GM19395 (cell line): ENCODE results near the gene UBE2H.
"Not testable (repeated sequence)": the region's sequence is repeated elsewhere in the genome, so short reads cannot be mapped to it uniquely, and the experiment has no call there.

ENCODE experiments used
- ATAC-seq: cut with Tn5 transposase; IDR thresholded peaks from one replicate; pipeline ENCODE4 v1.9.1; 2021; ENCODE audit warnings: mild to moderate bottlenecking, moderate library complexity; ENCODE audit not compliant: unreplicated experiment

The UBE2H gene

DNA sequence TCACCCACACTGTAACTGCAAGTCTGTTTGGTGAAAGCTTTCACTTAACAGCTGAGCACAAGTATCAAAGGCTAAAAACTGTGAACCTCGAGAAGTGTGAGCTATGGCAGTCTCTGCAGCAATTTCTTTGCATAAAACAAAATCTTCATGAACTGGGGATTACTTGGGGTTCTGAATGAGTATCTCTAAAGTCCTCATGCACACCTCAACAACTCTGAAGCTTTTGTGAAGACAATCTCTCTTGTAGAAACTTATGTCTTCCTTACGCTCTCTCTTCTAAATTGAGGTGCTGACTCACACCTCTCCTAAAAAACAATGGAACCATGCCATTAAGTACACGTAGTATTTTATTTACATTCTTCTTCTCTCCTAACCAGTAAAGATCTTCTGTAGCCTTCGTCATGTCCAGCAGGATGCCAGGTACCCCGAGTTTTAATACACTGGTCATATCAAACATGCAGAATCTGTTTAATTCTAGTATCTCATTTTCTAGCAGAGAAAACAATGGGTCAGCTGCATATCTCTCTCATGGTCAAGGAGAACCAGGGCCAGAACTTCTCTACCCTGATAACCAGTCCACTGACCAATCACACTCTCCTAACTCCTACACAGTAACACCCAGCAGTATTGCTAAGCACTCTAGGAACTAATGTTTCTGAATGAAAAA is 76.9 kb downstream of the UBE2H start:
- ATAC-seq, result no peak

DNA sequence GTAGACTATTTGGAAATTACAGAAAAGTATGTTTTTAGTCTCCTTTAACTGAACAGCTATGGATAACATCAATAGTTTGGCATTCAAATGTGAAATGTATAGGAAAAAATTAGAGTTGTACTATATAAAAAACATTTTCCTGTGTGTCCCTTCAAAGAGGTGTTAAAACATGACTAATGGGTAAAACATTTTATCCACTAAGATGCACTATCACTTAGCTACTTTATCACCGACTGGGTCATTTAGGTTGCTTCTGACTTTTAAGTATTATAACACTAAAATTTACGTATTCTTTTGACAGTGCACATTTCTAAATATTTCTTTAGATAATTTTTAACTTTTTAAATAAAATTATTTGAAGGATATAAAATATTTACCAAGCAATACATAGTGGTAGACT is 77.6 kb downstream of the UBE2H start:
- ATAC-seq, result no peak

DNA sequence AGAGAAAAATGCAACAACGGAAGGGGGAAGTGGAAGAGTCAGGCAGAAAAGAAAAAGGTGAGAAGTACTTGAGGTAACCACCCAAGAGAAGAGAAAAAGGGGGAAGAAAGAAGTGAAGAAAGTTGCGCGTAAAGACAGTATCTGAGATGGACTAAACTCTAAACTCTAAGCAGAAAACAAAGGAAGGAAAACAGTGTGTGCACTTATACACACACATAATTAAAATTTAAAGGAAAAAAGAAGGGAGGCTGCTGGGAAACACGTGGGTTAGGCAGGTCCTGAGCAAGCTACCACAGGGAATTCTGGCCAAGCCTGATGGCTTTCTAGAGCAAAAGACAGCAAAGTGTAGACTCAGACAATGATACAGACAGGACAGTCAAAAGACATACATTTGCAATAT is 78.0 kb downstream of the UBE2H start:
- ATAC-seq, result no peak

DNA sequence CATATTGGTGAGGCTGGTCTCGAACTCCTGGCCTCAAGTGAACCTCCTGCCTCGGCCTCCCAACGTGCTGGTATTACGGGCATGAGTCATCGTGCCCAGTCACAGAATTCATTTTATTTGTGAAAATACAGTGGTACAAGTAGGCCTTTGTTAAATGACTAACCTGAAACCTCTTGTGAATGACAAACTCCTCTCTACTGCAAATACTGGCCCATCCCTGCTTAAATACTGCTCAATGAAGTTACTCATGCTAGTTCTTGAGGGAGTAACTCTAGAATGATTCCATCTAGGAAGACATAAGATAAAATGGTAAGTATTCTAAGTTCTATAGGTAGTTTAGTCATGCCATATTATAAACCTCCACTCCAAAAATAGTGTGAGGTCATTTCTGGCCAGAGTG is 80.7 kb downstream of the UBE2H start:
- no peak for ATAC-seq

DNA sequence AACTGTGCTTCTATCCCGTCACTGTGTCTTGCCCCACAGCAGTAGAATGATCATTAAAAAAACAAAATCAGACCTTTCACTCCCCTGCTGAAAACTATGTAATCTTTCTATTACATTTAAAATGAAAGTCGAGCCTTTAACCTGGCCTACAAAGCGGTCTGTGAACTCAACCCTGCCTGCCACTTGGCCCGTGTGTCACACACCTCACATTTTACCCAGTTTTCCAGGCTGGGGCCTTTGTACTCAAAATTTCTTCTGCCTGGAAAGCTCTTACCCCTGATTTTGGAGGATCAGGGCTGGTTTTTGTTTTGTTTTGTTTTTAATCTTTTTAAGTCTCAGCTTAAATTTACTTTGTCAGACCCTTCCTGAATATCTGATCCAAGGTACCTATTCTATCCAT is 82.1 kb downstream of the UBE2H start:
- no peak for ATAC-seq

DNA sequence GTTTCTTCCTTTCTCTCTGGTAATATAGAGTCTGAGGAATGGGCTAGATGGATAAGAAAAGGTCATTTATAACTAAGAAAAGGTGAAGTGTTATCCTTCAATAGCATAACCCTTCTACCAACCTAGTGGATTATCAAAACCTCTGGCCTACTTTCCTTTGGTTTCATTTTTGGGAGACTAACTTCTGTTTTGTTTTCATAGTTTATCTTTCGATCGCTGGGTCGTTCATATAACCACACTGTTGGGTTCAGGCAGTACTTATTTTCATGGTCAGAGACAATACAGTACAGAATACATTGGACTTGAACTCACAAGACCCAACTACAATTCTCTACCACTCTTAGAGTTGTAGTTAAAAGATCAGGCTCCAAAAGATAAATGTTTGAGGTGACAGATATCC is 86.5 kb downstream of the UBE2H start:
- ATAC-seq, result no peak

DNA sequence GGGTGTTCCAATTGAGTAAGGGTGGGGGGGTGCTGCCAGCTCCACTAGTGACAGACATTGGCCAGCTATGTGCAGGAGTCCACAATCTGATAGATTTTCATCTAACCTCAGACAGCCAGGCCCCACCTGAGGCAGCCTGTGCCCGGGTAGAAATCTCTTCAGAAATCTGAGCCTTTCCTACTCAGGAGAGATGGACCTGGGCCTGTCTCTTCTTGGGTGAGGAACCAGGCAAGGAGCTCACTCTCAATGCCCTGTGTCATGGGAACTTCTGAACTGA is 86.9 kb downstream of the UBE2H start:
- no peak for ATAC-seq

DNA sequence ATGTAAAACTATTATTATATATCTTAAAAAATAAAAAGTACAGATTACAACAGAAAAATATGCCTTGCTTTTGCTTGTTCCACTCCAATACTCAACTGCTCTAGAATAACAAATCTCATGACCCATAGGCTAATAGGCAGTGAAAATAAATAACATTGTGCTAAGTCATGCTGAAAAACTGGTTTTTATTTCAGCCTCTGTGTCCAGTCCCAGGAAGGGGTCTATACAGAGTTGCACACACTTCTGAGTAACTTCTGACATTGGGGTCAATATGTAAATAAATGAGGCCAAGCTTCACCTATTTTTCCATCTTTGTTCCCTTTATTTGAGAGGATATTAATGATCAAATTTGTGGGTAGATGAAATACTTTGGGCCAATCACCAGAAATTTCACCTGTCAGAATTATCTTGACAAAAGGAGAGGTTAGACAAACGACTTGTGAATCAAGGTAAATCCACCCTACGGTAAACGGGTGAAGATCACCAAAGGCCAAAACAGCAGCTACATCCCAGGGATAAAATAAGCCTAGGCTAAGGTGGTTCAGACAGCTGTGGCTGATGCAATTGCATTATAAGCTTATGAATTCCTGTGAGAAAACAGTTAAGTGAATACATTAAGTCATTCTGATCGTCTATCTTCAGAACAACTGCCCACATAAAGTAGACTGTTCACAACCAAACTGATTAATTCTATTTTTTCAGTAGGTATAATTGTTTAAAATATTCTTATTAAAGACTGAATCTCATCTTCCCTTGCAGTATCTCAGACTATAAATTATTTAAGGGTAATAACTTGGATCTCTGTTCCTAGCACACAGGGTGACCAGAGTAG is 87.5 kb downstream of the UBE2H start:
- ATAC-seq, result no peak

DNA sequence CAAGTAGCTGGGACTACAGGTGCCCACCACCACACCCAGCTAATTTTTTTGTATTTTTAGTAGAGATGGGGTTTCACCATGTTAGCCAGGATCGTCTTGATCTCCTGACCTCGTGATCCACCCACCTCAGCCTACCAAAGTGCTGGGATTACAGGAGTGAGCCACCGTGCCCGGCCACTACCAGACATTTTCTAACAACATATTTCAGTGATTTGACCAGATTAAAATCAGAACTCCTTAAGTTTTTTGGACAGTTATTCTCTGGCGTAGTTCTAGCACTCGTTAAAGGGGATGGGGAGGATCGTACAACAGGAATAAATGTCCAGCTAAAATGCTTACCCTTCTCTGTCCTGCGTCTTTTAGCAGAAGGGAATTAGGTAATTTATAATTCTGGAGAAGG is 88.1 kb downstream of the UBE2H start:
- not testable (repeated sequence) for ATAC-seq

DNA sequence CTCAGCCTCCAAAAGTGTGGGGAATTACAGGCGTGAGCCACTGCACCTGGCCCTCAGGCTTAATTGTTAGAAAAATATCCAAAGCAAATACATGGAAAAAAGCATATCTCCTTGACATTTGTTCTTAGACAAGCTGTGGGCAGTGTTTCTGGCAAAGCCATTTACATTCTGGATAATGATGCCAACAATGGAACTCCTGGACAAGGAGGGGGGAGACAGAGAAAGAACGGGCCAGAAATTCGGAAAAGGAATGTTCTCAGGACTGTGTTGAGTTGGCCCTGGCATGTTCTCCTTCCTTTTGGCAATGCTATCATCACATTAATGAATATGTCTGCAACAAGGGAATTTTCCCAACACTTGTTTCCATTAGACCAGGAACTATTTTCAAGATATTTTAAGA is 88.7 kb downstream of the UBE2H start:
- no peak for ATAC-seq

DNA sequence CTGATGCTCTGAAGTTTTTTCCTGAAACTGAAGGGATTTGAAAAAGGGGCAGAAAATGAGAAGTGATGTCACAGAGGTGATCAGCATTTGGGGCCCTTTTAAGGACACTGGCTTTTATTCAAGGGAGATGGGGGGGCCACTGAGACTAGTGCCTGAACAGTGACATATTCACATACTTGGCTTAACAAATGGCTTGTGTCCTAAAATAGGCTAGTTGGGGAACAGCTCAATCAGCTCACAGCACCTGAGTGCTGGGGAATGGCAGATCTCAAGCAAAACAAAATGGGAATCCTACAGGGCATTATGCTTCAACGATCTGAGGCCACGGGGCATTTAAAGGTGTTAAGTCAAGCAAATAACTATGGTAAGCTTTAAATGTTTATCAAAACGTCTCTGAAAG is 90.1 kb downstream of the UBE2H start:
- ATAC-seq, result no peak

DNA sequence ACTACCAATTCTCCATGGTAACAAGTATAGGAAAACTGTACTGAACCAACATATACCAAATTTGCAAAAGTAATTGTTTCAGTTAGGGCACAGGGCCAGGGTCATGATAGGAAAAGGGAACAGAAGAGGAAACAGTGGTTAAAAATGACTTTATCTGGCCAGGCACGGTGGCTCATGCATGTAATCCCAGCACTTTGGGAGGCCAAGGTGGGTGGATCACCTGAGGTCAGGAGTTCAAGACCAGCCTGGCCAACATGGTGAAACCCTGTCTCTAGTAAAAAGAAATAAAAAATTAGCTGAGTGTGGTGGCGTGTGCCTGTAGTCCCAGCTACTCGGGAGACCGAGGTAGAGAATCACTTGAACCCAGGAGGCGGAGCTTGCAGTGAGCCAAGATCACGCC is 92.0 kb downstream of the UBE2H start:
- not testable (repeated sequence) for ATAC-seq

DNA sequence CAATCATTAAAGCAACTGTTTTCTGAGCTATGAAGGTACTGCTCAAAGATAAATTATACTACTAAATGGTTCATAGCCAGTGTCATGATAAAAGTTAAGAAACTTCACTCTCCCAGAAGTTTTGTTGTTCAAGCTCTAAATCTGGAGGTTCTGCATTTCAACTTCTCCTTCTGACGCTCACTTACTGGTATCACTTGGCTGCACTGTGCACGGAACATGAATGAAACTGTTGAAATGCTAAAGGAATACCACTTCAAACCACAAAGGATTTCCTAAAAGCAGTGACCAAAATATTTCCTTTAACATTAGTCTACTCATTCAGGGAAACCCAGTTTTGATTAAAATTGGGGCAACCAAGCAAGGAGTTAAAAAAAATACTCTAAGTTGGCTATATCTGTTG is 93.6 kb downstream of the UBE2H start:
- ATAC-seq, result no peak

DNA sequence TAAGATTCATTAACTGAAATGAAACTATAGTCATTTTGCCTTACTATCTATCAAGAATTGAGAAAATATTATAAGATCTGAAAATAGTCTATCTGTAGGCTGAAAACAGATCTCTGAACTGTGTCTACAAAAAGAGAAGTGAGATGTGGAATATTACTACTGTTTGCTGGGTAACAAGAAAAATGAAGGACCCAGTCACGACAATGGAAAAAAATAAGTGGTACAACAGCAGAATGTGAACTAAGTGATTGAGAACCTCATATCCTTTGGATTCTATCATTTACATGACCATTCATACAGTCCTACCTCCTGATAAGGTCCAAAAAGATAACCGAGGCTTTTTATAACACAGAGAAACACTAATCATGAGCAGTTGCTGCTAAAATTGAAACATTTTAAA is 94.3 kb downstream of the UBE2H start:
- ATAC-seq, result no peak

DNA sequence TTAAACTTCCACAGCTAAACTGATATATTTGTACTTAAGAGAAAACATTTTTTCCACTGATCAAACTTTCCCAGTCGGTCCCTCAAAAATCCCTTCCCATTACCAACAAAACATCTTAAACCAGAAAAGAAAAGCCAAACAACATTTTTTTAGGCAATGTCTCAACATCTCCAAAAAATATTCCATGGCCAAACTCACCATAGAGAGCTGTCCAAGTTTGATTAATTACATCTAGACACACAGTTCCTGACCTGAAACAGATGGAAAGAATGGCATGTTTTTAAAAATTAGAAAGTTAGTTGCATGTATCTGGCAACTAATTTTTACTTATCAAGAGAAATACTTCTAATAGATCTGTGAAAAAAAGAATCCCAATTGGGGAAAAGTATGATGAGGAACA is 95.4 kb downstream of the UBE2H start:
- no peak for ATAC-seq

DNA sequence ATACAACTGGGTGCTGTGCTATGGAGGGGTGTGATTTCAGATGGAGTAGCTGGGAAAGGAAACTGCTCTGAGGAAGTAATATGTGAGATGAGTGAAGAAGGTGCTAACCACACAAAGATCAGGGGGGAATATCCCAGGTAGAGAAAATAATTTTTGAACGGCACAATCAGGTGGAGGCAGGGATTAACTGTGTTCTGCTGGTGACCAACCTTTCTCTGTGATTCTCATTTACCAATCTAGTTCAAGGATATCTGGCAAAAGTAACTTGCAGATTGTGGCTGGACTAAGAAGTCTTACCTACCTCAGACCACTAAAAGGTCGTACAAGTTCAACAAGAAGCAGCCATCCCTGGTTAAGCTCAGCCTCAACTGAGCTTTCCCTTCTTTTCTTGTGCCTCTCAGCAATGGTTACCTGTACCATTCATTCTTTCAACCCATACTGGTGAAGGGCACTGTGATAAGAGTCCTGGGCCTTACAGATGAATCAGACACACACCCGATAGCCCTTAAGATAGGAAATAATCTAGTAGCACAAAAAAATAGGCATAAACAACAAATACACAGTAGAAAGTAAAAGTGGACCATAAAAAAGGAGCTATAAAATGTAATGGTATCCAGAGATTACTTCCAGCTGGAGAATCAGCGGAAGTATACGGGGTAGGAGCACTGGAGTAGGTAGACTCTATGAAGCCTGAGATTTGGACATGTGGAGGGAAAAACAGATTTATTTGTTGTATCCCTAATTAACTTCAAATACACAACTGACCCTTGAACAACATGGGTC is 96.6 kb downstream of the UBE2H start:
- ATAC-seq, result no peak

DNA sequence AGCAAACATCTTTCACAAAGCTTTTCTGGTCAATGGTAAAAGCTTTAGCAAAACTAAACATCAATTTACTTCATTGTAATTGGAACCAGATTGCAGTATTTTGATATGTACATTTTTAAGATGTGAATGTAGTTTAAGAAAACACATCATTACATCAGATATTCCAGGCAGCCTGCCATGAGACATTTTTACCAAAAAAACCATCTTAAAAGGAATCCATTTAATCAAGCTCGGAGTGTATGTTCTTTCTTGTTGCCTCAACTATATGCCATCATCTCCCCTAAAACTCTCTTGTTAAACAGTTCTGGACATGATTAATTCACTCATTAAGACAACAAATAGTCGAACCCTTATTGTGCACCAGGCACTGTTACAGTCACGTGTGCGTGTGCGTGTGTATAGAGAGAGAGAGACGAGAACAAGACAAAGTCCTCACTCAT is 97.5 kb downstream of the UBE2H start:
- ATAC-seq, result no peak

DNA sequence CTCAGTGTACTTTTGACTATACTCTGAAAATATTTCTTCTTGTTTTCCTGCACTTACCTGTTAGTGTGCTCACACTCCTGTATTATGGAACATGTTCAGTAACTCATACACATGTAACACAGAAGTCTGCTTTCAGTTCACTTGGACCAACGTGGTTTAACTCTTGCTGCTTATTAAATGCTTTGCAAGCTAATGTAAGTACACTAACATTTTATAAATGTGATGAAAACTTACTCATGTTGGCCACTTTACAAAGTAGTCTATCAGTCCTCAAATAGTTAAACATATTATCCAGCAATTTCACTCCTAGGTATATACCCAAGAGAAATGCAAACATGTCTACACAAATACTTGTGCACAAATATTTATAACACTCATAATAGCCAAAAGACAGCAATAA is 98.4 kb downstream of the UBE2H start:
- no peak for ATAC-seq

DNA sequence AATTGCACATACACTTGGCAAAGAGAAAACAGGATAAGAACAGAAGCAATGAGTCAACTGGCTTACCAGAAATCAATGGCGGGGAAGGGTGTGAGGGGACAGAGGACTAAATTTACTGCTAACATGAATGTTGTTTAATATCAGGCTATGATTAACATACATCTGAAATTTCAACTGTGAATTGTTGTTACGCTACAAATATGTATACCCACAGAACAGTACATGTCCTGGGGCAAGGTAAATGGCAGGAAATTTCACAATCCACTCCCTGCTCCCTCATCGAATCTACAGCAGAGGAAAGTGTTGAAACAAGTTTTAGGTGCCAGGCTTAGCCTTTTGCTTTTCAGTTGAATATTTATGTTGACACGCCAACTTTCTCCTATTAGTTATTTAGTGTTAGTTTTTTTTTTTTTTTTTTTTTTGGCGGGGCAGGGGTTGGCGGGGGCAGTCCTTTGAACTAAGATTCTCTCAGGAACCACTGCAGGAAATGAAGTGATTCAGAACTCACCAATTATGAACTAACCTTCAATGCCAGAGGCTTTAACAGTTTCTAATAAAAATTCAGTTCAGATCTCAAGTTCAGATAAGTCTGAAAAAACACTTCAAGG is 99.0 kb downstream of the UBE2H start:
- ATAC-seq, result no peak

DNA sequence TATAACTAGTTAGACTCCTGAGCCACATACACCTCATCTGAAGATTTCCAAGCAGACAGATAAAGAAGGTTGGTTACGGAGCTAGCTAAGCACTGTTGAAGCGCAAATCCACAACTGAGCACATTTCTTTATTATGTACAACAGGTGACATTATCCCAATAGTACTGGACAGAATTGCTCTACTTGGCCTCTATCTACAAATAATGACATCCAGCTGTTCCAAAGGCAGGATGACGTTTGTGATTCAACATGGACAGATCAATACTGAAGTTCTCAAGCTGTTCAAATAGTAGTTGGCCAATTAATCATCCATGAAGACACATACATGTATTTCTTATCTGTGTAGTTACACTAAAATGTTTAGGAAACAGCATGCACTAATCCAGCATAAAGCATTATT is 101.0 kb downstream of the UBE2H start:
- ATAC-seq, result no peak

DNA sequence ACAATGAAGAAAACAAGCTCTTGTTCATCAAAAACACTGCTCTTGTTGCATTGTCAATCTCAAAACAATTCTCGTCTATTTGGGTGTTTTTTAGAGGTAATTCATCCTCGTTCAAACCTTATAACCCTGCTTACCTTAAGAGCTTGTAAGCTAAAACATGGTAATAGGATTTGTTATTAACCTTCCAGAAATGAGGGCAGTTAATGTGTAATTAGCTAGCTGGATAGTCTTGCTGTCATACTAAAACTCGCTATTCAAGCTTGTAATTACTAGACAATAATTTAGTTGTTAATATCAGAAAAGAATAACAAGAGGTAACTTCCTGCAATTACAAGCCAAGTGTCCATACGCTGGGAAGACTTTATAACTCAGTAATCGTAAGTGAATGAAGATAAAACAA is 101.6 kb downstream of the UBE2H start:
- ATAC-seq, result no peak

DNA sequence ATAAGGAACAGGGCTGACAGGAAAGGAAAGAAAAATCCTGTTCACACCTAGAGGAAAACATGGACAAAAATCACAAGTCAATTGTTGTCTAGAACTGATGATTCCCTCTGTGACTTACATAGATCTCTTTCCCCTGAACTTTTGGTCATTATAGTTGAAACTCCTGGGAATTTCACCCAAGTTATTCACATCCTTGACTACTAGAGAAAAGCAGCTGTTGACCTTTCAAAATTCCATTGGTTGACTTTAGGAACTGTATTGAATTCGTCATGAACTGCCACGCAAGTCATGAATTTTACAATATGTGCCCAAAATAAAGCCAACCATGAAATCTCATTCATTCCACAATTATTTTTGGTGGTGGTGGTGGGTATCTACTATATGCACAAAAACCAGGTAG is 104.3 kb downstream of the UBE2H start:
- ATAC-seq, result no peak
